ENCODE results near the gene ADGRG3.
"Not testable (repeated sequence)": the region's sequence is repeated elsewhere in the genome, so short reads cannot be mapped to it uniquely, and the experiment has no call there.

- not testable (repeated sequence) for TF ChIP-seq ZNF563 (CRISPR knock-in tag; IDR thresholded peaks at IDR 0.05); ZBTB38 (CRISPR knock-in tag; IDR thresholded peaks at IDR 0.05); CTCF (CRISPR knock-in tag; IDR thresholded peaks at IDR 0.05); PRDM15 (CRISPR knock-in tag; IDR thresholded peaks at IDR 0.05); ZNF577 (CRISPR knock-in tag; IDR thresholded peaks at IDR 0.05; ENCODE audit: borderline replicate concordance, low read depth); ZNF138 (CRISPR knock-in tag; IDR thresholded peaks at IDR 0.05; ENCODE audit: low read depth); POLR2A (IDR thresholded peaks at IDR 0.05; ENCODE audit: insufficient read depth in 1 of 2, low read depth in 2 of 2, low read length in 2 of 2); GZF1 (CRISPR knock-in tag; IDR thresholded peaks at IDR 0.05); BCL6 (CRISPR knock-in tag; IDR thresholded peaks at IDR 0.05); FOSL1 (CRISPR knock-in tag; IDR thresholded peaks at IDR 0.05; ENCODE audit: borderline replicate concordance); EZH2 (conservative IDR thresholded peaks at IDR 0.05; ENCODE audit: low read depth, low read length); PAX8 (CRISPR knock-in tag; IDR thresholded peaks at IDR 0.05; ENCODE audit: borderline replicate concordance)
Observed at GRCh38 chr16:57712569-57712968, 44.5 kb downstream of the ADGRG3 start.

Measured in HepG2 (cell line).